ENCODE measurements around the gene SLC44A4. TPM values are rescaled to one million over a fixed set of nuclear protein-coding genes. Genes with fewer than 3 reads are reported as not detected.
"Not testable (repeated sequence)": the region's sequence is repeated elsewhere in the genome, so short reads cannot be mapped to it uniquely, and the experiment has no call there.

Gene SLC44A4
- total and polyA plus RNA-seq, 7 donors, result 0.03 to 0.24 (median 0.14) TPM; not detected in 2

- Histone ChIP-seq H3K4me3 (no peak overlapping the region), H3K27me3 (ENCODE audit: insufficient read depth in 3 of 3, low read length in 2 of 3) (no peaks in the 10 kb centered on the region), H3K27ac (no peak overlapping the region), H3K9me3 (no peaks in the 10 kb centered on the region), H3K36me3 (ENCODE audit: insufficient read depth in 1 of 2, low read depth in 1 of 2) (no peaks in the 10 kb centered on the region), H3K4me1 (no peaks in the 10 kb centered on the region)
- no peak for ATAC-seq
- TF ChIP-seq, protein P1, sequence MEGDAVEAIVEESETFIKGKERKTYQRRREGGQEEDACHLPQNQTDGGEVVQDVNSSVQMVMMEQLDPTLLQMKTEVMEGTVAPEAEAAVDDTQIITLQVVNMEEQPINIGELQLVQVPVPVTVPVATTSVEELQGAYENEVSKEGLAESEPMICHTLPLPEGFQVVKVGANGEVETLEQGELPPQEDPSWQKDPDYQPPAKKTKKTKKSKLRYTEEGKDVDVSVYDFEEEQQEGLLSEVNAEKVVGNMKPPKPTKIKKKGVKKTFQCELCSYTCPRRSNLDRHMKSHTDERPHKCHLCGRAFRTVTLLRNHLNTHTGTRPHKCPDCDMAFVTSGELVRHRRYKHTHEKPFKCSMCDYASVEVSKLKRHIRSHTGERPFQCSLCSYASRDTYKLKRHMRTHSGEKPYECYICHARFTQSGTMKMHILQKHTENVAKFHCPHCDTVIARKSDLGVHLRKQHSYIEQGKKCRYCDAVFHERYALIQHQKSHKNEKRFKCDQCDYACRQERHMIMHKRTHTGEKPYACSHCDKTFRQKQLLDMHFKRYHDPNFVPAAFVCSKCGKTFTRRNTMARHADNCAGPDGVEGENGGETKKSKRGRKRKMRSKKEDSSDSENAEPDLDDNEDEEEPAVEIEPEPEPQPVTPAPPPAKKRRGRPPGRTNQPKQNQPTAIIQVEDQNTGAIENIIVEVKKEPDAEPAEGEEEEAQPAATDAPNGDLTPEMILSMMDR (IDR thresholded peaks at IDR 0.05), result no peak
- intact Hi-C loops (cut with DNase I), result no loop called here
- DNase-seq, result peak in 1 of 2 donors; percentile 49
- WGBS, 3 donors, result 63 to 67% (median 64%) methylated on average over 15 to 16 of the region's 16 CpGs
These were observed 8.3 kb downstream of the SLC44A4 start for GRCh38 chr6:31870385-31870921.

DNA sequence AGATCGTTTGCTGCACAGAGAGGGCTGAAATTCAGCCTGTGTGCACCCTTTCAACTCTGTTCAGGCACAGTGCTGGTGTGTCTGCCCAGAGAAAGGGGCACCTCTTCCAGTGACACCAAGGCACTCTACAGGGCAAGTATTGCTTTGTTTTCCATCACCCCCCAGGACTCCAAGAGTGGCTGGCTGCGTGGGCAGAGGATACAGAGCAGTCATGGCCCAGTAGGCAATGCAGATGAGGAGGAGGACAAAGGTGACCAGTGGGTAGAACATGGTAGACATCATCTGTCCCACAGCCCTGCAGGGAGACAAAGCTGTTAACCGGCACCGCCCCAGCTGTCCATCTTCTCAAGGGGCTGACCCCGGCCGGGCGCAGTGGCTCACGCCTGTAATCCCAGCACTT, 9.5 kb downstream of the SLC44A4 start:
- Histone ChIP-seq H3K4me3 (no peak overlapping the region), H3K27me3 (ENCODE audit: insufficient read depth in 3 of 3, low read length in 2 of 3) (no peaks in the 10 kb centered on the region), H3K27ac (no peak overlapping the region), H3K4me1 (no peaks in the 10 kb centered on the region), H3K36me3 (ENCODE audit: insufficient read depth in 1 of 2, low read depth in 1 of 2) (no peaks in the 10 kb centered on the region), H3K9me3 (no peaks in the 10 kb centered on the region)
- 61 to 77% (median 66%) methylated on average over 8 of the region's 8 CpGs for WGBS, 3 donors
- no peak for DNase-seq
- TF ChIP-seq, protein P1 (IDR thresholded peaks at IDR 0.05), result no peak
- no peak for ATAC-seq
- intact Hi-C loops (cut with DNase I), result loop anchor here (10.0 kb wide), 2 partner anchors 95 to 185 kb away; partner anchors contain the start of genes LY6G5C (in 1 of the 2) and VWA7 (in 1 of the 2)

GRCh38 chr6:31868658-31868971, 10.2 kb downstream of the SLC44A4 start:
- intact Hi-C loops (cut with DNase I), result loop anchor here (10.0 kb wide), 2 partner anchors 94 to 184 kb away; partner anchors contain the start of genes LY6G5C (in 1 of the 2) and VWA7 (in 1 of the 2)
- 64 to 85% (median 67%) methylated on average over 1 of the region's 1 CpG for WGBS, 3 donors
- H3K9me3 ChIP-seq, result not testable (repeated sequence)

DNA sequence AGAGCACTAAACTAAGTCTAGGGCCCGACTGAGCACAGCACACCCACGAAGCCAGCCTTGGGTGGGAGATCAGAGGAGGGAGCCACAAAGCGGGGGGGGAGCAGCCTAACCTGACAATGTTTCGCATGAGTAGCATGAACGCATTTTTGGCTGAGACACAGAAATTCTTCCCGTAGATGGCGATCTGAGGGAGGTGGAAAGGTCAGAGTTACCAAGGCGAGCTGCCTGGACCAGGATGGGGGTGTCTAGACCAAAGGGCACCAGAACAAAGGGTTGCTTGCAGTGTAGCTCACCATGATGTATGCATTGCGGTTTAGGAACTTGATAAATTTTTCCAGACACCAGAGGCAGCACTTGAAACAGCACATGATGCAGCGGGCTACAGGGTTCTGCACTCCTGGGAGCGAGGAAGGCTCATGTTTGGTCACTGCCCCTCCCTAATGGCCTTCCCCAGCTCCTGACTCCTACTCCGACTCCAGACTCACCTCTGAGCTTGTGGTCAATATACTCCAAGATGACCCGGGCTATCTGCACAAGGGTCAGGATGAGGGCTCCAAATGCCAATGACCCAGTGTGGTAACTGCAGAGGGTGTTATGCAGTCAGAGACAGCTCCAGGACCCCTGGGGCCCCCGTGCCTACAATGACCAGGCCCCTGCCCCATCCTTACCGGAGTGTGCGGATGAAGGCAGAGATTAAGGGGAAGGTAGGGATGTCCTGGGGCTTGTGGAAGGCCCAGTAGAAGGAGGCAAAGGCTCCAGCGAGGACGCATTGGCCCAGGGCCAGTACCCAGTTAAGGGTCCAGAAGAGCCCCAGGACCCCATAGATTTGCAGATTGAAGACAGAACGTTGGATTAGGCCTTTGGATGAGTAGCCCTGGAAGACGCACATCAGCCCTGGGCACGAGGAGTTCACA, 13.3 kb downstream of the SLC44A4 start:
- no peaks in the 10 kb centered on the region for H3K27me3 ChIP-seq (ENCODE audit: insufficient read depth in 3 of 3, low read length in 2 of 3)
- DNase-seq (no peak), ATAC-seq (no peak)
- TF ChIP-seq, protein P1 (IDR thresholded peaks at IDR 0.05), result no peak
- H3K27ac ChIP-seq, result no peak overlapping the region
- peaks cover 9% of the 10 kb centered on the region for H3K4me1 ChIP-seq
- no peaks in the 10 kb centered on the region for H3K9me3 ChIP-seq
- H3K4me3 ChIP-seq, result no peak overlapping the region
- H3K36me3 ChIP-seq (ENCODE audit: insufficient read depth in 1 of 2, low read depth in 1 of 2), result peaks cover 0 to 5% of the 10 kb centered on the region in 2 donors
- intact Hi-C loops (cut with DNase I), result loop anchor here (10.0 kb wide), 2 partner anchors 91 to 181 kb away; partner anchors contain the start of genes LY6G5C (in 1 of the 2) and VWA7 (in 1 of the 2)
- WGBS, 3 donors, result 78 to 82% (median 79%) methylated on average over 21 of the region's 21 CpGs

More at GRCh38 chr6:31868658-31868971, 10.2 kb downstream of the SLC44A4 start:
- ATAC-seq; H3K36me3 ChIP-seq (ENCODE audit: insufficient read depth in 1 of 2, low read depth in 1 of 2); H3K27me3 ChIP-seq (ENCODE audit: insufficient read depth in 3 of 3, low read length in 2 of 3); H3K4me3 ChIP-seq; H3K27ac ChIP-seq; H3K4me1 ChIP-seq; DNase-seq: not testable (repeated sequence)

DNA sequence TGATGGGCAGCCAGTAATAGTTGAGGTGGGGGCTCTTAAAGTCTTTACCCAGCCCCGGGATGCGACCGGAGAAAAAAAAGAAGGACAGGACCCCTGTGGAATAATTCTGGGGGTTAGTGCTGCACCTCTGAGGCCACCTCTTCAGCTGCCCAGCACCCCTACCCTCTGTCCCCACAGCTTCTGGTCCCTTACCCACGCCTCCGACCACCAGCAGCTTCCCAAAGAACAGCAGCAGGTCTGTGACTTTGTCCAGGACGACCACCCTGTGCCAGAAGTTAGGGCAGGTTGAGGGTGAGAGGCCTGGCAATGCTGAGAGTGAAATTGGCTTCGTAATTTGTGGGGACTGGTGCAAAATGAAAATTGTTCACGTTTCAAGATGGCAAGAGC, 14.0 kb downstream of the SLC44A4 start:
- no peaks in the 10 kb centered on the region for H3K27me3 ChIP-seq (ENCODE audit: insufficient read depth in 3 of 3, low read length in 2 of 3)
- peaks cover 9% of the 10 kb centered on the region for H3K4me1 ChIP-seq
- no peak for DNase-seq
- no peak overlapping the region for H3K27ac ChIP-seq
- intact Hi-C loops (cut with DNase I), result loop anchor here (10.0 kb wide), 2 partner anchors 90 to 180 kb away; partner anchors contain the start of genes LY6G5C (in 1 of the 2) and VWA7 (in 1 of the 2)
- no peak overlapping the region for H3K4me3 ChIP-seq
- peaks cover 2 to 11% of the 10 kb centered on the region in 2 donors for H3K36me3 ChIP-seq (ENCODE audit: insufficient read depth in 1 of 2, low read depth in 1 of 2)
- no peaks in the 10 kb centered on the region for H3K9me3 ChIP-seq
- WGBS, 3 donors, result 80 to 82% (median 82%) methylated on average over 8 of the region's 8 CpGs
- no peak for ATAC-seq
- TF ChIP-seq, protein P1 (IDR thresholded peaks at IDR 0.05), result no peak

- not testable (repeated sequence) for H3K27me3 ChIP-seq (ENCODE audit: insufficient read depth in 3 of 3, low read length in 2 of 3); H3K9me3 ChIP-seq; DNase-seq; H3K4me1 ChIP-seq; ATAC-seq
- intact Hi-C loops (cut with DNase I), result loop anchor here (10.0 kb wide), 2 partner anchors 89 to 179 kb away; partner anchors contain the start of genes LY6G5C (in 1 of the 2) and VWA7 (in 1 of the 2)
- H3K27ac ChIP-seq, result peak overlapping the region; percentile 84
- H3K4me3 ChIP-seq, result peak overlapping the region; percentile 89
- 8 to 12% (median 12%) methylated on average over 16 of the region's 16 CpGs for WGBS, 3 donors
- H3K36me3 ChIP-seq (ENCODE audit: insufficient read depth in 1 of 2, low read depth in 1 of 2), result peaks cover 2 to 17% of the 10 kb centered on the region in 2 donors
These were observed 14.7 kb downstream of the SLC44A4 start for GRCh38 chr6:31864123-31864562.

Data from psoas muscle (tissue), 8 donors.